Activated CD4-positive, alpha-beta memory T cell treated with anti-CD3 and anti-CD28 coated beads for 36 hours (primary cell): ENCODE data around the gene LIMA1. TPM values are rescaled to one million over a fixed set of nuclear protein-coding genes. Genes with fewer than 3 reads are reported as not detected.
"Not testable (repeated sequence)": the region's sequence is repeated elsewhere in the genome, so short reads cannot be mapped to it uniquely, and the experiment has no call there.

Experiments used
- CTCF ChIA-PET: fragments of 350-600 bp; sonication (Branson Sonifier 250); formaldehyde crosslinking; loops from one replicate; lab custom pipeline; 2021; ENCODE audit warnings: antibody characterized with exemption, inconsistent platforms; lab: Charles Lee
- POLR2A ChIA-PET: fragments of 350-600 bp; sonication (Branson Sonifier 250); formaldehyde crosslinking; loops from one replicate; lab custom pipeline; 2021; ENCODE audit warnings: antibody characterized with exemption; lab: Charles Lee
- DNase-seq: peaks from one replicate; pipeline ENCODE4 v3.0.0-alpha.2; 2020
- H3K27ac Mint-ChIP-seq: one replicate; pipeline ENCODE4 v1.8.0; 2021; ENCODE audit warnings: mixed read lengths
- H3K27me3 Mint-ChIP-seq: one replicate; pipeline ENCODE4 v1.8.0; 2021; ENCODE audit warnings: mixed read lengths
- H3K36me3 Mint-ChIP-seq: one replicate; pipeline ENCODE4 v1.8.0; 2021; ENCODE audit warnings: mixed read lengths
- H3K4me1 Mint-ChIP-seq: one replicate; pipeline ENCODE4 v1.8.0; 2021; ENCODE audit warnings: low read depth, mixed read lengths
- H3K4me3 Mint-ChIP-seq: one replicate; pipeline ENCODE4 v1.8.0; 2021; ENCODE audit warnings: mild to moderate bottlenecking, mixed read lengths
- H3K9me3 Mint-ChIP-seq: one replicate; pipeline ENCODE4 v1.8.0; 2021; ENCODE audit warnings: mixed read lengths
- intact Hi-C: fragments of 100-400 bp; cut with micrococcal nuclease; formaldehyde crosslinking; loops from one replicate; pipeline ENCODE4 v1.15.1; 2023
- total RNA-seq, 2 experiments: library from RNA; stranded (reverse); gene quantifications; one replicate each; pipeline ENCODE4 v1.2.3, GENCODE V29; 2021

The LIMA1 gene
- total RNA-seq, 2 experiments from 2014 or later: 115 to 117 TPM

DNA sequence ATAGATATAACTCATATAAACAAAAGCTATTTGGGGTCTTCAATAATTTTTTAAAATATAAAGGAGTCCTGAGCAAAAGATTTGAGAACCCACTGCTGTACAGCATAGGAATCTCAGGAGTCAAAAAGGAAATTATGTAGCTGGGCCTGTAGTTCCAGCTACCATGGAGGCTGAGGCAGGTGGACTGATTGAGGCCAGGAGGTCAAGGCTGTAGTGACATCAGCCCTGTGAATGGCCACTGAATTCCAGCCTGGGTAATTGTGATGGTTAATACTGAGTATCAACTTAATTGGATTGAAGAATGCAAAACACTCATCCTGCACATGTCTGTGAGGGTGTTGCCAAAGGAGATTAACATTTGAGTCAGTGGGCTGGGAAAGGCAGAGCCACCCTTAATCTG lies 126.7 kb downstream of the LIMA1 start:
- DNase-seq: no peak
- Mint-ChIP-seq H3K36me3 (peaks cover 13% of the 10 kb centered on the region), H3K27me3 (no peaks in the 10 kb centered on the region), H3K4me1 (peaks cover 35% of the 10 kb centered on the region), H3K4me3 (no peak overlapping the region), H3K27ac (no peak overlapping the region), H3K9me3 (no peaks in the 10 kb centered on the region)
- ChIA-PET CTCF (interaction anchor here (1.1 to 2.5 kb wide), 4 partner anchors 20 to 69 kb away, joined by 4 to 13 read pairs (median 9); partner anchors contain the start of gene COX14), POLR2A (interaction anchor here (0.9 to 1.8 kb wide), 2 partner anchors 10 to 44 kb away, joined by 4 to 14 read pairs; partner anchors contain the start of genes CERS5 and COX14)
- intact Hi-C loops: no loop called here

DNA sequence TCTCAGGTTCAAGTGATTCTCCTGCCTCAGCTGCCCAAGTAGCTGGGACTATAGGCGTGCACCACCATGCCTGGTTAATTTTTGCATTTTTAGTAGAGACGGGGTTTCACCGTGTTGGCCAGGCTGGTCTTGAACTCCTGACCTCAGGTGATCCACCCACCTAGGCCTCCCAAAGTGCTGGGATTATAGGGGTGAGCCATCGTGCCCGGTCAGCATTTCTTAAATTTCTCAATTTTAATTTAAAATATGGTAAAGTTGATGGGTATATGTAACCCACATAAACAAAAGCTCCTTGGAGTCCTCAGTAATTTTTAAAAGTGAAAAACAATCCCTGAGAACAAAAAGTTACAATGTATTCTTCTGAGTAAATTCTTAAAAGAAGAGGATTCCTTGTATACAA lies 128.4 kb downstream of the LIMA1 start:
- POLR2A ChIA-PET, H3K9me3 Mint-ChIP-seq, DNase-seq, intact Hi-C loops, H3K27me3 Mint-ChIP-seq, H3K27ac Mint-ChIP-seq, H3K4me3 Mint-ChIP-seq: not testable (repeated sequence)
- Mint-ChIP-seq H3K36me3 (peaks cover 11% of the 10 kb centered on the region), H3K4me1 (peaks cover 39% of the 10 kb centered on the region)
- CTCF ChIA-PET: interaction anchor here (1.0 to 2.1 kb wide), 3 partner anchors 12 to 70 kb away, joined by 4 to 6 read pairs (median 4); partner anchors contain the start of genes COX14 and SMARCD1

DNA sequence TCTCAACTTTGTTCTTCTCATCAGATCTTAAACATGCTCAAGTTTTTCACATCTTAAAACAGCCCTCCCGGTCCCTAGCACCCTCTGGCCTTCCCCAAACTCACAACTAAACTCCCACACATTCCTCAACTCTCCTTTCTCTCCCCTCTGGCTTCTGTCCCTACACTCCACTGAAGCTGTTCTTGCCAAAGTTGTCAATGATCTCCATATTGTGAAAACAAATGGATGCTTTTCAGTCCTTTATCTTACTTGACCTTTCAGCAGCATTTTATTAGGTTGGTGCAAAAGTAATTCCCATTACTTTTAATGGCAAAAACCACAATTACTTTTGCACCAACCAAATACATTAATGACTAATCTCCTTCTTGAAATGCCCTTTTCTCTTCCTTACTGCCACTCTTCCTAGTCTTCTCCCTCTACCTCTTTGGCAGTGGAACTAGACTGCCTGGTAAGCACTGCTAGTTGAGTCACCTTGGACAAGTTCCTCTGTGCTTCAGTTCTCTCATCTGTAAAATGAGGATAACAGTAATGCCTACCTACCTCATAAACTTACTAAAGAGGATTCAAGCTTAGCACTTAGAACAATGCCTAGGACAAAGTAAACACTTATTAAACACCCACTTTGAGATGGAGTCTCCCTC lies 132.2 kb downstream of the LIMA1 start:
- H3K4me3 Mint-ChIP-seq: no peak overlapping the region
- CTCF ChIA-PET: interaction anchor here (1.0 kb wide), 1 partner anchor 164 kb away, joined by 3 read pairs; no protein-coding TSS in a partner anchor
- no peaks in the 10 kb centered on the region for H3K9me3 Mint-ChIP-seq
- no peaks in the 10 kb centered on the region for H3K27me3 Mint-ChIP-seq
- no peaks in the 10 kb centered on the region for H3K36me3 Mint-ChIP-seq
- POLR2A ChIA-PET: no interaction called here
- peaks cover 26% of the 10 kb centered on the region for H3K4me1 Mint-ChIP-seq
- H3K27ac Mint-ChIP-seq: peak overlapping the region; percentile 12
- no peak for DNase-seq
- intact Hi-C loops: no loop called here

DNA sequence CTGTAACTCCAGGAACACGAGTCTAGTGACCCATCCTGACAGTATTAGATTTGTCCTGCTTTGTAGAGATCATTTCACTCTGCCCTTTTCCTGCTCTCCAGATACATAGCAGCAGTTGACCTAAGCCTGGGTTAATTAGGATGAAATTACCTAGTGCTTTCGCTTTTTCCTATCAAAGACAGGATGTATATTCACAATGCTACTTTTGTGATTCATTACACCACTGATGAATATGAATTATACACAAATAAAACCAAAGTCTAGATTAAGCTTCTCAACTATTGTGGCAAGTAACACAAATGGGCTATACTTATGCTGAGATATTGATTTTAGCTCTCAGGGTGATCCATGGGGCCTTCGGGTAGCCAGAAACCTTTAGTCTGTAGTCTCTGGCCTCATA lies 134.0 kb downstream of the LIMA1 start:
- ChIA-PET CTCF (interaction anchor here (0.6 to 1.5 kb wide), 5 partner anchors 12 to 30 kb away, joined by 3 to 9 read pairs (median 3); no protein-coding TSS in a partner anchor), POLR2A (interaction anchor here (0.6 to 0.9 kb wide), 3 partner anchors 18 to 123 kb away, joined by 3 to 5 read pairs (median 4); partner anchors contain the start of gene CERS5)
- peak overlapping the region; percentile 13 for H3K27ac Mint-ChIP-seq
- peaks cover 30% of the 10 kb centered on the region for H3K4me1 Mint-ChIP-seq
- H3K27me3 Mint-ChIP-seq: no peaks in the 10 kb centered on the region
- DNase-seq: no peak
- no peaks in the 10 kb centered on the region for H3K9me3 Mint-ChIP-seq
- no peak overlapping the region for H3K4me3 Mint-ChIP-seq
- intact Hi-C loops: no loop called here
- H3K36me3 Mint-ChIP-seq: no peaks in the 10 kb centered on the region

DNA sequence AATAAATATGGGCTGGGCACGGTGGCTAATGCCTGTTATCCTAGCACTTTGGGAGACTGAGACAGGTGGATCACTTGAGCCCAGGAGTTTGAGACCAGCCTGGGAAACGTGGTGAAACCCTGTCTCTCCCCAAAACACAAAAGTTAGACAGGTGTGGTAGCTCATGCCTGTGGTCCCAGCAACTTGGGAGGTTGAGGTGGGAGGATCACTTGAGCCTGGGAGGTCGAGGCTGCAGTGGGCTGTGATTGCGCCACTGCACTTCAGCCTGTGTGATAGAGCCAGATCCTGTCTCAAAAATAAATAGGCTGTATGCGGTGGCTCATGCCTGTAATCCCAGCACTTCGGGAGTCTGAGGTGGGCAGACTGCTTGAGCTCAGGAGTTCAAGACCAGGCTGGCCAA lies 135.3 kb downstream of the LIMA1 start:
- intact Hi-C loops, H3K27ac Mint-ChIP-seq, POLR2A ChIA-PET, H3K9me3 Mint-ChIP-seq, H3K36me3 Mint-ChIP-seq, DNase-seq, H3K4me3 Mint-ChIP-seq, H3K27me3 Mint-ChIP-seq: not testable (repeated sequence)
- H3K4me1 Mint-ChIP-seq: peaks cover 30% of the 10 kb centered on the region
- CTCF ChIA-PET: interaction anchor here (1.5 to 2.9 kb wide), 3 partner anchors 16 to 167 kb away, joined by 5 to 13 read pairs (median 7); no protein-coding TSS in a partner anchor

DNA sequence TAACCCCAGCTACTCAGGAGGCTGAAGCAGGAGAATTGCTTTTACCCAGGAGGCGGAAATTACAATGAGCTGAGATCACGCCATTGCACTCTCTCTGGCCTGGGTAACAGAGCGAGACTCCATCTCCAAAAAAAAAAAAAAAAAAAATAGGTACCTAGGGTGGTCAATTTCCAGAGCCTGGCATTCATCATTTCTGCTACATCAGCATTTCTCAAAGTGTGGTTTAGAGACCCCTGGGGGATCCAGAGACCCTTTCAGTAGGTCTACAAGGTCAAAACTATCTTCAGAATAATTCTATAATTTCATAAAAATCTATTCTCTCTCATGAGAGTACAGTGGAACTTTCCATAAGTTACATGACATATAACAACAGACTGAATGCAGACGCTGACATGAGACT lies 136.0 kb downstream of the LIMA1 start:
- H3K36me3 Mint-ChIP-seq: peaks cover 6% of the 10 kb centered on the region
- no peak overlapping the region for H3K27ac Mint-ChIP-seq
- H3K4me1 Mint-ChIP-seq: peaks cover 30% of the 10 kb centered on the region
- ChIA-PET POLR2A (interaction anchor here (0.7 to 1.2 kb wide), 2 partner anchors 20 to 1167 kb away, joined by 3 to 7 read pairs; partner anchors contain the start of gene CERS5), CTCF (interaction anchor here (0.8 to 2.9 kb wide), 4 partner anchors 8 to 167 kb away, joined by 3 to 13 read pairs (median 6); no protein-coding TSS in a partner anchor)
- no peaks in the 10 kb centered on the region for H3K9me3 Mint-ChIP-seq
- H3K4me3 Mint-ChIP-seq: no peak overlapping the region
- intact Hi-C loops: no loop called here
- no peaks in the 10 kb centered on the region for H3K27me3 Mint-ChIP-seq
- no peak for DNase-seq

DNA sequence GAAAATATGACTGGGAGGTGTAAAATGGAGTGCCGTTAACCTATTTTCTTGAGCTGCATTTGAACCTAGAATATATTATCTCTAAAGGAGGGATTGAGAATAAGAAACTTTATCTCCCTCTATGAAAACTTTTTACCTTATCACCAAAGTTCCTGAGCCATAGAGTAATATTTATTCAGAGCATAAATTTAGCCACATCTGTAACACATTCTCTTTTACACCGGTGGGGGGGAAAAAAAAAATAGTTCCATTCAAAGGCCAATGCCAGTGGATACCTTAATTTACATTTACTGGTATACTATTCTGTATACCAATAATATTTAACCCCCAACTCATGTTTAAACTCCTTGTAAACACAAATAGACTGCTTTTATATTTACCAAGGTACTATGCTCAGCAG lies 137.9 kb downstream of the LIMA1 start:
- Mint-ChIP-seq H3K4me1 (peaks cover 15% of the 10 kb centered on the region), H3K4me3 (no peak overlapping the region), H3K9me3 (no peaks in the 10 kb centered on the region), H3K27me3 (no peaks in the 10 kb centered on the region), H3K36me3 (peaks cover 13% of the 10 kb centered on the region), H3K27ac (no peak overlapping the region)
- ChIA-PET POLR2A (no interaction called here), CTCF (interaction anchor here (1.2 to 2.9 kb wide), 4 partner anchors 13 to 75 kb away, joined by 4 to 13 read pairs (median 5); partner anchors contain the start of gene COX14)
- intact Hi-C loops: no loop called here
- no peak for DNase-seq

DNA sequence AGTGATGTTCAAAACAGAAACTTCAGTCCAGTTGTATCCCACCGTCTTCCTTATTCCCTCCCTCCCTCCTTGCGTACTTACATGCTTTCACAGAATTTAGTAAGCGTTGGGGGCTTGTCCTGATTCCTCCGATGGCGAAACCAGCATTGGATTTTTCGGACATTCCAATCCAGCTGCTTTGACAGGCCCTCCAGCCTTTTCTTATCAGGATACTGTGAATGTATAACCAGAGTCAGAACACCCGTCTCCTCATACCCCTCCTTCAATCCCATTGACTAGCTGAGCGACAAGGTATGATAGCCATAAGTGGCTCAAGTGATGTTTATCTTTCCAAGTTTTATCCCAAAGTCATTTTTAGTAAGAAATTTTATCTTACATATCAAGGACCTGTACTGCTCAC lies 140.3 kb downstream of the LIMA1 start:
- Mint-ChIP-seq H3K4me3 (no peak overlapping the region), H3K27me3 (no peaks in the 10 kb centered on the region), H3K36me3 (peaks cover 13% of the 10 kb centered on the region), H3K4me1 (peaks cover 4% of the 10 kb centered on the region), H3K27ac (no peak overlapping the region), H3K9me3 (no peaks in the 10 kb centered on the region)
- DNase-seq: no peak
- CTCF ChIA-PET: interaction anchor here (1.0 to 2.2 kb wide), 5 partner anchors 10 to 73 kb away, joined by 3 to 13 read pairs (median 4); partner anchors contain the start of gene COX14
- intact Hi-C loops: no loop called here
- POLR2A ChIA-PET: no interaction called here

DNA sequence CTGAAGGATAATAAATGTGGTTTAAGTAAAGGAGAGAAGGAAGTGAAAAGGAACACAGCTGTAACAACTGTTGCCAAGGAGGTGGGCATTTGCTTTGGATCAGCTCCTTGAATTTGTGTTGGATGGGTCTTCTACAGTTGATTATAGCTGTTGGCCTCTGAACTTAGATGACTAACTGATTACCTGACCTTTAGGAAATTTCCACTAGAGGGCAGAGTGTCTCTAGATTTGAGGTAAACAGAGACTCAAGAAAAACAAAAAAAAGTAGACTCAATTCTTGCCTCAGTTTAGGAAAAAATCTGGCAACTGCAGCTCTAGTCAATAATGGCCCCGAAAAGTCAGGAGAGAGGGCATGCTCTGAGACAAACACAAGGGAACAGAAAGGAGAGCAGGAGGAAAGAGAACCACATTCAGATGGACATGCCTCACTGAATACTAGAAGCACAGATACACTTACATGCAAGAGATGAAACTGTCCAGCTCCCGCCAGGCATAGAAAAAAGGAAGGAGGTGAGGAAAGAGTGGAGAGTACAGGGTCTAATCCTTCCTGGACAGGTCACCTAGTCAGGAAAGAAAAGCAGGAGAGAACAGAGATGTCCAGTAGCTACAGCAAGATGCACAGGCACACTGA lies 150.7 kb downstream of the LIMA1 start:
- POLR2A ChIA-PET: interaction anchor here (0.5 kb wide), 1 partner anchor 8 kb away, joined by 3 read pairs; no protein-coding TSS in a partner anchor
- Mint-ChIP-seq H3K4me1 (peaks cover 6% of the 10 kb centered on the region), H3K27me3 (no peaks in the 10 kb centered on the region), H3K36me3 (peaks cover 39% of the 10 kb centered on the region), H3K4me3 (no peak overlapping the region), H3K27ac (peak overlapping the region; percentile 55), H3K9me3 (no peaks in the 10 kb centered on the region)
- CTCF ChIA-PET: interaction anchor here (0.6 to 10.0 kb wide), 44 partner anchors 9 to 932 kb away, joined by 3 to 128 read pairs (median 5); partner anchors contain the start of genes CERS5 and COX14
- intact Hi-C loops: loop anchor here (1.0 kb wide), 1 partner anchor 43 kb away; no protein-coding TSS in a partner anchor
- no peak for DNase-seq

DNA sequence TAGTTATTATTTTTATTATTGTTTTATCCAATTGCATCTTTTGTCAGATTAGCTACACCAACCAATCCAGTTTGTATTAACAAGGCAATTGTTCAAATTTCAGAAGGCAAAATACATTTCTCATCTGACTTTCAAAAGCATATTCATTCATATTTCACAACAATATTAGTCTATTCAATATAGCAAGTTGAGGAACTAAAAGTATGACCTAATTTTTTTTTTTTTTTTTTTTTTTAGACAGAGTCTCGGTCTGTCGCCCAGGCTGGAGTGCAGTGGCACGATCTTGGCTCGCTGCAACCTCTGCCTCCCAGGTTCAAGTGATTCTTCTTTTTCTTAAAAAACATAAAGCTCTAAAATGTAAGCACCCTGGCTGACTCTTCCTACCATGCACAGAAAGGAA lies 154.0 kb downstream of the LIMA1 start:
- Mint-ChIP-seq H3K4me1 (peaks cover 15% of the 10 kb centered on the region), H3K36me3 (peaks cover 35% of the 10 kb centered on the region), H3K9me3 (no peaks in the 10 kb centered on the region), H3K27ac (no peak overlapping the region), H3K27me3 (no peaks in the 10 kb centered on the region), H3K4me3 (no peak overlapping the region)
- no peak for DNase-seq
- CTCF ChIA-PET: interaction anchor here (0.6 to 10.0 kb wide), 6 partner anchors 9 to 162 kb away, joined by 3 to 128 read pairs (median 6); partner anchors contain the start of gene COX14
- intact Hi-C loops: no loop called here
- POLR2A ChIA-PET: interaction anchor here (0.7 to 2.6 kb wide), 2 partner anchors 17 to 1054 kb away, joined by 3 to 12 read pairs; partner anchors contain the start of gene COX14

DNA sequence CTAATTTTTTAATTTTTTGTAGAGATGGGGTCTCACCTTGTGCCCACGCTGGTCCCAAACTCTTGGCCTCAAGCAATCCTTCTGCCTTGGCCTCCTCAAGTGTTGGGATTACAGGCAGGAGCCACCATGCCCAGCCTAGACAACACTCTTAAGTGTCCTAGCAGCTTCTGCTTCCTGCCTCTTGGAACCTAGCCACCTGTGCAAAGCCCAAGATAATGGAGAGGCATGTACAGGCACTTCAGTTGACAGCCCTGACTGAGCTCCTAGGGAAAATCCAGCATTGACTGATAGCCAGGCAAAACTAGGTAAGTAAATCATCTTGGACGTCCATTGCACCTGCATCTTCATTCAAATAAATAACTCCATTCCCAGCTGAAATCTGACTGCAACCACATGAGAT lies 155.8 kb downstream of the LIMA1 start:
- POLR2A ChIA-PET: interaction anchor here (2.6 kb wide), 1 partner anchor 16 kb away, joined by 12 read pairs; the partner anchor contains the start of gene COX14
- Mint-ChIP-seq H3K4me1 (peaks cover 14% of the 10 kb centered on the region), H3K36me3 (peaks cover 33% of the 10 kb centered on the region), H3K9me3 (no peaks in the 10 kb centered on the region), H3K4me3 (no peak overlapping the region), H3K27ac (no peak overlapping the region), H3K27me3 (no peaks in the 10 kb centered on the region)
- intact Hi-C loops: no loop called here
- CTCF ChIA-PET: interaction anchor here (2.2 to 10.0 kb wide), 2 partner anchors 14 to 48 kb away, joined by 8 to 128 read pairs; partner anchors contain the start of gene COX14
- DNase-seq: no peak
